Peyer's patch (tissue), 4 donors: ENCODE data around the gene ZBTB38. TPM values are rescaled to one million over a fixed set of nuclear protein-coding genes. Genes with fewer than 3 reads are reported as not detected.

Experiments
- DNase-seq, 3 donors: peaks; one replicate each; pipeline ENCODE4 v3.0.0-alpha.2; 2017 to 2019
- H3K27ac ChIP-seq, 4 donors: fragments of 200-600 bp; sonication (generic); one replicate each; pipeline ENCODE4 v1.5.1; 2016 to 2019
- H3K27me3 ChIP-seq, 2 donors: fragments of 200-600 bp; sonication (generic); one replicate each; pipeline ENCODE4 v1.5.1; 2019
- H3K36me3 ChIP-seq, 3 donors: fragments of 200-600 bp; sonication (generic); one replicate each; pipeline ENCODE4 v1.5.1; 2016 to 2019
- H3K4me1 ChIP-seq, 4 donors: fragments of 200-600 bp; sonication (generic); one replicate each; pipeline ENCODE4 v1.5.1; 2016 to 2019
- H3K4me3 ChIP-seq, 4 donors: fragments of 200-600 bp; sonication (generic); 1 replicate in 3 of 4; 2 replicates in 1 of 4; pipeline ENCODE4 v1.5.1; 2016 to 2019; ENCODE audit warnings: mild to moderate bottlenecking in 1 of 4
- H3K9me3 ChIP-seq, 4 donors: fragments of 200-600 bp; sonication (generic); one replicate each; pipeline ENCODE4 v1.5.1; 2016 to 2019; ENCODE audit warnings: mild to moderate bottlenecking in 1 of 4
- CTCF ChIP-seq, 6 experiments: fragments of 450-650 bp in 4 of 6; fragments of 200-600 bp in 2 of 6; sonication (generic) in 1 of 6; IDR thresholded peaks; one replicate each; pipeline ENCODE4 v1.5.1; 2017 to 2019; ENCODE audit warnings: antibody characterized with exemption in 6 of 6, mild to moderate bottlenecking in 3 of 6, moderate library complexity in 1 of 6
- POLR2A ChIP-seq, 2 donors: fragments of 450-650 bp; IDR thresholded peaks; one replicate each; pipeline ENCODE4 v1.5.1; 2017; ENCODE audit warnings: antibody characterized with exemption in 2 of 2, mild to moderate bottlenecking in 2 of 2, moderate library complexity in 2 of 2
- total RNA-seq, 4 donors: library from RNA; depleted of rRNA; stranded (reverse); fragments of >200 nt; gene quantifications; one replicate each; pipeline ENCODE4 v1.1.0, GENCODE V29; 2016

The ZBTB38 gene
- total RNA-seq, 4 donors from 2014 or later, result 168 to 254 (median 184) TPM

- no peak for DNase-seq
- Histone ChIP-seq H3K4me1 (peaks cover 0 to 22% (median 0%) of the 10 kb centered on the region in 4 donors), H3K27ac (no peak overlapping the region), H3K36me3 (no peaks in the 10 kb centered on the region), H3K27me3 (no peaks in the 10 kb centered on the region), H3K9me3 (no peaks in the 10 kb centered on the region), H3K4me3 (no peak overlapping the region)
- TF ChIP-seq POLR2A (IDR thresholded peaks at IDR 0.05), result no peak
- no peak for TF ChIP-seq CTCF (IDR thresholded peaks at IDR 0.05)
Measured at GRCh38 chr3:141348837-141349236, 19.5 kb upstream of the ZBTB38 start.

GRCh38 chr3:141349711-141350110 is 18.6 kb upstream of the ZBTB38 start:
- TF ChIP-seq CTCF (IDR thresholded peaks at IDR 0.05) (no peak), POLR2A (IDR thresholded peaks at IDR 0.05) (no peak)
- no peak for DNase-seq
- H3K27me3 ChIP-seq, result no peaks in the 10 kb centered on the region
- no peak overlapping the region for H3K4me3 ChIP-seq
- no peaks in the 10 kb centered on the region for H3K36me3 ChIP-seq
- H3K4me1 ChIP-seq, result peaks cover 0 to 16% (median 0%) of the 10 kb centered on the region in 4 donors
- H3K27ac ChIP-seq, result no peak overlapping the region
- no peaks in the 10 kb centered on the region for H3K9me3 ChIP-seq

DNA sequence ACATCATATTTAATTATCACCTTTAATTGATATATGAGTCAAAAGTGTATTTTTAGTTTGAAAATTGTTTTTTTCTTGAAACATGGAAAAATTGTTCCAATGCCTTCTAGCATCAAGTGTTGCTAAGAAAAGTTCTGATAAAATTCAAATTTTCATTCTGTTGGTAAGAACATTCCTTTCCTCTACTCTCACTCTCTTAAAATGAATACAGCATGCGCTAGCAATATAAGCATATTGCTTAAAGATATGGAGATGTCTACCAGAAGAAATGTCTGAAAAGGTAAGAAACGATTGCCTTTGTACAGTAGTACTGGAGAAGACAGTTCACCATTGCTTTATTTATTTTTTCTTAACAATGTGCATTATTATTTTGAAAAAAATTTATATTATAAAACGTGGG is 17.6 kb upstream of the ZBTB38 start:
- DNase-seq, result no peak
- Histone ChIP-seq H3K27me3 (no peaks in the 10 kb centered on the region), H3K4me3 (no peak overlapping the region), H3K27ac (no peak overlapping the region), H3K9me3 (no peaks in the 10 kb centered on the region), H3K36me3 (no peaks in the 10 kb centered on the region), H3K4me1 (peaks cover 0 to 7% (median 0%) of the 10 kb centered on the region in 4 donors)
- TF ChIP-seq CTCF (IDR thresholded peaks at IDR 0.05) (no peak), POLR2A (IDR thresholded peaks at IDR 0.05) (no peak)

- H3K27ac ChIP-seq, result no peak overlapping the region
- H3K4me3 ChIP-seq, result no peak overlapping the region
- no peaks in the 10 kb centered on the region for H3K27me3 ChIP-seq
- no peaks in the 10 kb centered on the region for H3K9me3 ChIP-seq
- H3K4me1 ChIP-seq, result no peaks in the 10 kb centered on the region
- TF ChIP-seq CTCF (IDR thresholded peaks at IDR 0.05), result no peak
- no peak for TF ChIP-seq POLR2A (IDR thresholded peaks at IDR 0.05)
- no peak for DNase-seq
- no peaks in the 10 kb centered on the region for H3K36me3 ChIP-seq
Measured at GRCh38 chr3:141352262-141352984, 15.9 kb upstream of the ZBTB38 start.

DNA sequence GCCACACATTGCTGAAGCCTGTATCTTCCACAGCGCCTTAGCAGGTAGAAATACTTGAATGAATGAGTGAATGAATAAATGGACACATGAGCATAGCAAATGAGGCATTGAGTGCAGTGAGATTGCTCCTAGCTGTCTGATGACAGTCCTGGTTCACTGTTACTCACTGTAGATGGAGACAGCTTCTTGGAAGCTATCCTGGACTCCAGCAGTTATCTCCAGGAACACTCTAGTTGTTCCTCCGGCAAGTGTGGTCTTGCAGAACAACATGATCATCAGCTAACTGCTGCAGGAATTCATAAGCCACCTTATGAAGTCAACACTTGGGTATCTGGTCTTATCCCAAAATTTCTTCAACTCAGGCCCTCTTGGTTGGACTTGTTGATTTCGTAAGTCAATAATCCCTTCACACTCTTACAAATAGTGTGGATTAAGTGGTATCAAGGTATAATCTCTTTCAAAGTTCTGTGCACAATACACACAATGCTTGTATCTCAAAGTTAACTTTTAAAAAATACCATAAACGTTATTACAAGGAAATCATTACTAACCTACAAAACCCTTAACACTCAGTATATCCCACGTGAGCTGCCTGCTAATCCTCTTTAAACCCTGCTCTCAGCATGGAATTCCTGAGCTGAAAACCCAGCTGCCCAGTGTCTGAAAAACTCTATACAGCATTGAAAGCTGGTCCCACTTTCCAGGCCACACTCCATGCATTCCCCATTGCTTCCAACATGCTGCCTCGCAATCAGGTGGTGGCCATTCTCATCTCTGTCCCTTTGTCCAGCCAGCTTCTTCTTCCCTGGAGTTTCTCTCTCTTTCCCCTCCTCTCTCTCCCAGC is 14.4 kb upstream of the ZBTB38 start:
- Histone ChIP-seq H3K4me1 (no peaks in the 10 kb centered on the region), H3K4me3 (no peak overlapping the region)
- TF ChIP-seq CTCF (IDR thresholded peaks at IDR 0.05) (no peak), POLR2A (IDR thresholded peaks at IDR 0.05) (no peak)

More for the DNA sequence above, 14.4 kb upstream of the ZBTB38 start:
- Histone ChIP-seq H3K9me3 (no peaks in the 10 kb centered on the region), H3K36me3 (no peaks in the 10 kb centered on the region), H3K27ac (no peak overlapping the region), H3K27me3 (no peaks in the 10 kb centered on the region)
- DNase-seq, result no peak
